Neural cell (in vitro differentiated cells): Measurements from ENCODE around the gene MAP4K3. TPM values are rescaled to one million over a fixed set of nuclear protein-coding genes. Genes with fewer than 3 reads are reported as not detected.

Experiments used
- H2AFZ ChIP-seq: fragments of 200-600, 300-800 bp; sonication (generic), shearing (Covaris generic); 2 replicates; pipeline ENCODE4 v1.6.0; 2014; ENCODE audit warnings: low read depth, mild to moderate bottlenecking, antibody characterized with exemption, low read length, moderate library complexity
- H3F3A ChIP-seq: fragments of 200-600 bp; shearing (Covaris generic); 2 replicates; pipeline ENCODE4 v1.6.1; 2016; ENCODE audit warnings: mild to moderate bottlenecking, moderate library complexity, mixed read lengths, antibody characterized with exemption, low read length; ENCODE audit not compliant: insufficient read depth, poor library complexity, severe bottlenecking
- H3K27ac ChIP-seq: fragments of 200-600, 300-800 bp; sonication (generic), shearing (Covaris generic); 2 replicates; pipeline ENCODE4 v1.5.1; 2014; ENCODE audit warnings: mild to moderate bottlenecking, low read length, moderate library complexity
- H3K27me3 ChIP-seq: fragments of 300-800, 200-600 bp; sonication (generic), shearing (Covaris generic); 2 replicates; pipeline ENCODE4 v1.6.0; 2014; ENCODE audit warnings: mild to moderate bottlenecking, low read depth, low read length, moderate library complexity; ENCODE audit not compliant: insufficient read depth
- H3K36me3 ChIP-seq: fragments of 300-800, 200-600 bp; sonication (generic), shearing (Covaris generic); 2 replicates; pipeline ENCODE4 v1.5.1; 2014; ENCODE audit warnings: mild to moderate bottlenecking, antibody characterized with exemption, low read length, moderate library complexity; ENCODE audit not compliant: insufficient read depth
- H3K4me2 ChIP-seq: fragments of 300-800, 200-600 bp; sonication (generic), shearing (Covaris generic); 2 replicates; pipeline ENCODE4 v1.6.0; 2014; ENCODE audit warnings: mild to moderate bottlenecking, low read length
- H3K4me3 ChIP-seq: fragments of 300-800, 200-600 bp; sonication (generic), shearing (Covaris generic); 2 replicates; pipeline ENCODE4 v1.5.1; 2014; ENCODE audit warnings: mild to moderate bottlenecking, low read length, moderate library complexity
- H3K79me2 ChIP-seq: fragments of 200-600 bp; shearing (Covaris generic); replicated peaks from 2 replicates; pipeline ENCODE4 v1.6.0; 2014; ENCODE audit warnings: mild to moderate bottlenecking, low read length, moderate library complexity; ENCODE audit not compliant: insufficient read depth
- H3K9ac ChIP-seq: fragments of 300-800, 200-600 bp; sonication (generic), shearing (Covaris generic); 2 replicates; pipeline ENCODE4 v1.6.1; 2016; ENCODE audit warnings: mild to moderate bottlenecking, low read length, mixed read lengths
- H3K9me2 ChIP-seq: fragments of 200-600 bp; shearing (Covaris generic); 2 replicates; pipeline ENCODE4 v1.6.1; 2016; ENCODE audit warnings: mild to moderate bottlenecking, low read length, mixed read lengths; ENCODE audit not compliant: insufficient read depth
- H3K9me3 ChIP-seq: fragments of 200-600, 300-800 bp; sonication (generic), shearing (Covaris generic); 2 replicates; pipeline ENCODE4 v1.6.1; 2016; ENCODE audit warnings: mild to moderate bottlenecking, mixed run types, low read length, moderate library complexity, mixed read lengths
- H4K20me1 ChIP-seq: fragments of 200-600 bp; shearing (Covaris generic); 2 replicates; pipeline ENCODE4 v1.6.1; 2016; ENCODE audit warnings: mild to moderate bottlenecking, mixed run types; ENCODE audit not compliant: insufficient read depth
- CTCF ChIP-seq: fragments of 450-650 bp; IDR thresholded peaks from 2 replicates; pipeline ENCODE4 v1.5.1; 2014; ENCODE audit warnings: antibody characterized with exemption, mild to moderate bottlenecking, moderate library complexity; ENCODE audit not compliant: poor library complexity, severe bottlenecking
- EP300 ChIP-seq: fragments of 450-650 bp; conservative IDR thresholded peaks from 2 replicates; pipeline ENCODE4 v1.6.1; 2014; ENCODE audit warnings: antibody characterized with exemption, mild to moderate bottlenecking, moderate library complexity; ENCODE audit not compliant: poor library complexity, severe bottlenecking
- EZH2 ChIP-seq: fragments of 200-600, 300-800 bp; shearing (Covaris generic), sonication (generic); IDR thresholded peaks from 2 replicates; pipeline ENCODE4 v1.6.1; 2014; ENCODE audit warnings: antibody characterized with exemption, low read length, borderline replicate concordance, mild to moderate bottlenecking; ENCODE audit not compliant: insufficient read depth, poor library complexity, severe bottlenecking
- MXI1 ChIP-seq: fragments of 450-650 bp; conservative IDR thresholded peaks from 2 replicates; pipeline ENCODE4 v1.6.1; 2014; ENCODE audit warnings: antibody characterized with exemption, mild to moderate bottlenecking; ENCODE audit not compliant: poor library complexity, severe bottlenecking
- POLR2AphosphoS5 ChIP-seq: IDR thresholded peaks from 2 replicates; pipeline ENCODE4 v1.6.1; 2012
- RAD21 ChIP-seq: fragments of 450-650 bp; conservative IDR thresholded peaks from 2 replicates; pipeline ENCODE4 v1.6.1; 2014; ENCODE audit warnings: antibody characterized with exemption, mild to moderate bottlenecking, moderate library complexity
- SMC3 ChIP-seq: fragments of 450-650 bp; conservative IDR thresholded peaks from 2 replicates; pipeline ENCODE4 v1.6.1; 2014; ENCODE audit warnings: antibody characterized with exemption, mild to moderate bottlenecking, moderate library complexity; ENCODE audit not compliant: poor library complexity
- TAF1 ChIP-seq: IDR thresholded peaks from 2 replicates; pipeline ENCODE4 v1.6.1; 2012; ENCODE audit warnings: low read depth
- polyA plus RNA-seq: library from polyadenylated mRNA; depleted of rRNA; stranded (reverse); fragments of >200 nt; gene quantifications from 2 replicates; pipeline ENCODE4 v1.2.3, GENCODE V29; 2014
- TF ChIP-seq, protein P1 (sequence below): IDR thresholded peaks from 2 replicates; pipeline ENCODE4 v1.6.1; 2012; ENCODE audit warnings: borderline replicate concordance

The MAP4K3 gene
- polyA plus RNA-seq, 1 donor from 2014 or later, result 105 TPM

GRCh38 chr2:39392672-39393071 lies 44.4 kb downstream of the MAP4K3 start:
- no peak overlapping the region for H3K9ac ChIP-seq
- H3F3A ChIP-seq, result no peaks in the 10 kb centered on the region
- H3K36me3 ChIP-seq, result no peaks in the 10 kb centered on the region
- H4K20me1 ChIP-seq, result no peaks in the 10 kb centered on the region
- no peaks in the 10 kb centered on the region for H3K27me3 ChIP-seq
- no peak overlapping the region for H3K4me3 ChIP-seq
- no peak overlapping the region for H3K27ac ChIP-seq
- TF ChIP-seq SMC3 (no peak), MXI1 (no peak), POLR2AphosphoS5 (no peak), EZH2 (no peak), EP300 (no peak), RAD21 (no peak), CTCF (no peak), TAF1 (no peak)
- TF ChIP-seq, protein P1, sequence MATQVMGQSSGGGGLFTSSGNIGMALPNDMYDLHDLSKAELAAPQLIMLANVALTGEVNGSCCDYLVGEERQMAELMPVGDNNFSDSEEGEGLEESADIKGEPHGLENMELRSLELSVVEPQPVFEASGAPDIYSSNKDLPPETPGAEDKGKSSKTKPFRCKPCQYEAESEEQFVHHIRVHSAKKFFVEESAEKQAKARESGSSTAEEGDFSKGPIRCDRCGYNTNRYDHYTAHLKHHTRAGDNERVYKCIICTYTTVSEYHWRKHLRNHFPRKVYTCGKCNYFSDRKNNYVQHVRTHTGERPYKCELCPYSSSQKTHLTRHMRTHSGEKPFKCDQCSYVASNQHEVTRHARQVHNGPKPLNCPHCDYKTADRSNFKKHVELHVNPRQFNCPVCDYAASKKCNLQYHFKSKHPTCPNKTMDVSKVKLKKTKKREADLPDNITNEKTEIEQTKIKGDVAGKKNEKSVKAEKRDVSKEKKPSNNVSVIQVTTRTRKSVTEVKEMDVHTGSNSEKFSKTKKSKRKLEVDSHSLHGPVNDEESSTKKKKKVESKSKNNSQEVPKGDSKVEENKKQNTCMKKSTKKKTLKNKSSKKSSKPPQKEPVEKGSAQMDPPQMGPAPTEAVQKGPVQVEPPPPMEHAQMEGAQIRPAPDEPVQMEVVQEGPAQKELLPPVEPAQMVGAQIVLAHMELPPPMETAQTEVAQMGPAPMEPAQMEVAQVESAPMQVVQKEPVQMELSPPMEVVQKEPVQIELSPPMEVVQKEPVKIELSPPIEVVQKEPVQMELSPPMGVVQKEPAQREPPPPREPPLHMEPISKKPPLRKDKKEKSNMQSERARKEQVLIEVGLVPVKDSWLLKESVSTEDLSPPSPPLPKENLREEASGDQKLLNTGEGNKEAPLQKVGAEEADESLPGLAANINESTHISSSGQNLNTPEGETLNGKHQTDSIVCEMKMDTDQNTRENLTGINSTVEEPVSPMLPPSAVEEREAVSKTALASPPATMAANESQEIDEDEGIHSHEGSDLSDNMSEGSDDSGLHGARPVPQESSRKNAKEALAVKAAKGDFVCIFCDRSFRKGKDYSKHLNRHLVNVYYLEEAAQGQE, result no peak
- no peak overlapping the region for H2AFZ ChIP-seq
- peaks cover 56% of the 10 kb centered on the region for H3K79me2 ChIP-seq
- no peak overlapping the region for H3K4me2 ChIP-seq
- no peaks in the 10 kb centered on the region for H3K9me3 ChIP-seq
- no peaks in the 10 kb centered on the region for H3K9me2 ChIP-seq

DNA sequence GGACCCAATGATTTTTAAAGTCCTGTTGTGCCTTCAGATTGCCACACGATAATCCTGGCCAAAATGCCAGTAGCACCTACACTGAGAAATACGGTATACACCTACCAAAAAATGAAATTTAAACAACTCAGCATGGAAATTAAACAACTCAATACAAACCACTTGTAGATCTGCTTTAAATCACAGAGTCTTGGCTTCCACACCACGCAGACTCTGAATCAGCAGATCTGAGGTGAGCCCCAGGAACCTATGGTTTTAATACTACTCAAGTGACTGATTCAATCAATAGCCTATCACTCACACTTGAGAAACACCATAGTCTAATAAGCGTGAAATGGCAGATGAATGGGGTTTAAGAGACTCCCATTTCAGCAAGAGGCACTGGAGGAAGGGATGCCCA lies 46.9 kb downstream of the MAP4K3 start:
- Histone ChIP-seq H3K9ac (no peak overlapping the region), H3K9me3 (no peaks in the 10 kb centered on the region), H3K9me2 (no peaks in the 10 kb centered on the region), H2AFZ (no peak overlapping the region), H3K36me3 (no peaks in the 10 kb centered on the region), H3F3A (no peaks in the 10 kb centered on the region), H3K27ac (no peak overlapping the region), H3K4me2 (no peak overlapping the region), H3K79me2 (peaks cover 58% of the 10 kb centered on the region), H3K4me3 (no peak overlapping the region), H3K27me3 (no peaks in the 10 kb centered on the region), H4K20me1 (no peaks in the 10 kb centered on the region)
- TF ChIP-seq POLR2AphosphoS5 (no peak), RAD21 (no peak), MXI1 (no peak), TAF1 (no peak), EZH2 (no peak), SMC3 (no peak), EP300 (no peak)
- TF ChIP-seq, protein P1, result no peak
